Bronchial epithelial cell (primary cell): ENCODE data around the gene SLC36A3. TPM values are rescaled to one million over a fixed set of nuclear protein-coding genes. Genes with fewer than 3 reads are reported as not detected.

Source experiments
- DNase-seq: peaks from one replicate; pipeline ENCODE4 v3.0.0-alpha.2; 2010; ENCODE audit warnings: low read depth
- FAIRE-seq: peaks from 2 replicates; lab custom pipeline; 2011; peaks lifted over from hg19 to GRCh38; lab: Jason Lieb, UNC
- H3K27me3 ChIP-seq: 2 replicates; pipeline ENCODE4 v1.5.1; 2011; ENCODE audit warnings: low read length; ENCODE audit not compliant: control insufficient read depth, insufficient read depth
- H3K36me3 ChIP-seq: 2 replicates; pipeline ENCODE4 v1.5.1; 2011; ENCODE audit warnings: low read length; ENCODE audit not compliant: control insufficient read depth, insufficient read depth
- H3K4me3 ChIP-seq: 2 replicates; pipeline ENCODE4 v1.5.1; 2011; ENCODE audit warnings: mild to moderate bottlenecking, low read depth, low read length, control low read depth
- total RNA-seq: library from RNA; depleted of rRNA; stranded (reverse); fragments of >200 nt; gene quantifications from 2 replicates; pipeline ENCODE4 v1.2.1, GENCODE V29; 2014
- TF ChIP-seq, protein P1 (sequence below): IDR thresholded peaks from 2 replicates; pipeline ENCODE4 v1.5.1; 2011; ENCODE audit warnings: mild to moderate bottlenecking, moderate library complexity, low read length, control low read depth, inconsistent platforms; ENCODE audit not compliant: insufficient read depth, severe bottlenecking

Gene SLC36A3
- total RNA-seq: not detected in 2 replicates

DNA sequence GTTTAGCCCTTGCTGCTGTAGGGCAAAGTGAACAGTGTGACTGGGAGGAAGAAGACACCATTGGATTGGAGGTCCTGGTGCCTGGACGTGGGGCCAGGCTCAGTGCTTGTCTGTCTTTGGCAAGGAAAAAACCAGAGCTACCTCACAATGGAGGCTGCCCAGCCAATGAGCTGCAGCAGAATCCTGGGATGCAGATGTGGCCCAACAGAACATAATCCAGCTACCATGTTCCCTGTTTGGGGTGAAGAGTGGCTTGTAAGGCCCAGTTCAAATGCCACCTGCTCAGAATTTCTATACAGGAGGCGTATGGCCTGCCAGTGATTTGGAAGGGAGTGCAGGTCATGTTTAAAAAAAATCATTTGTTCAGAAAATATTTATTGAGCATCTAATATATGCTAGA lies at the start of gene SLC36A3:
SLC36A3 (minus strand) TSS at position 101 of the 400 bp plus-strand sequence. CDS start 412 bp downstream, outside the sequence.
- Histone ChIP-seq H3K27me3 (no peaks in the 10 kb centered on the region), H3K4me3 (no peak within 1 kb of the TSS), H3K36me3 (no peaks in the 10 kb centered on the region)
- FAIRE-seq: no peak
- no peak for DNase-seq
- TF ChIP-seq, protein P1, sequence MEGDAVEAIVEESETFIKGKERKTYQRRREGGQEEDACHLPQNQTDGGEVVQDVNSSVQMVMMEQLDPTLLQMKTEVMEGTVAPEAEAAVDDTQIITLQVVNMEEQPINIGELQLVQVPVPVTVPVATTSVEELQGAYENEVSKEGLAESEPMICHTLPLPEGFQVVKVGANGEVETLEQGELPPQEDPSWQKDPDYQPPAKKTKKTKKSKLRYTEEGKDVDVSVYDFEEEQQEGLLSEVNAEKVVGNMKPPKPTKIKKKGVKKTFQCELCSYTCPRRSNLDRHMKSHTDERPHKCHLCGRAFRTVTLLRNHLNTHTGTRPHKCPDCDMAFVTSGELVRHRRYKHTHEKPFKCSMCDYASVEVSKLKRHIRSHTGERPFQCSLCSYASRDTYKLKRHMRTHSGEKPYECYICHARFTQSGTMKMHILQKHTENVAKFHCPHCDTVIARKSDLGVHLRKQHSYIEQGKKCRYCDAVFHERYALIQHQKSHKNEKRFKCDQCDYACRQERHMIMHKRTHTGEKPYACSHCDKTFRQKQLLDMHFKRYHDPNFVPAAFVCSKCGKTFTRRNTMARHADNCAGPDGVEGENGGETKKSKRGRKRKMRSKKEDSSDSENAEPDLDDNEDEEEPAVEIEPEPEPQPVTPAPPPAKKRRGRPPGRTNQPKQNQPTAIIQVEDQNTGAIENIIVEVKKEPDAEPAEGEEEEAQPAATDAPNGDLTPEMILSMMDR: no peak

DNA sequence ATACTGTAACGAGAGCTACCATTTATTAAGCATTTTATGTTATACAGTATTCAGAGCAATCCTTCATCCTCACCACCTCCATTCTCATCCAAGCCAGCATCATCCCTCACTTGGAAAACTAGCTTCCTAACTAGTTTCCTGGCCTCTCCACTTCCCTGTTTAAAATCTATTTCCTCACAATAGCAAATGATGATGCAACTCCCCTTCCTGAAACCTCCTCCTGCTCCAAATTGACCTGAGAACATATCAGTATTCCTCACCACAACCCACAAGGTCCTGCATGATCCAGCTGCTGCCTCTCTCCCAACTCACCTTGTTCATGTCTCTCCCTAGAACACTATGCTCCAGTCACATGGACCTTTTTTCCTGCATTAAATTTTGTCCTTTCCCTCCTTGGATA lies 48.1 kb upstream of the SLC36A3 start:
- TF ChIP-seq, protein P1: no peak
- H3K36me3 ChIP-seq: no peaks in the 10 kb centered on the region
- H3K4me3 ChIP-seq: no peak overlapping the region
- DNase-seq (peak; percentile 10), FAIRE-seq (no peak)
- H3K27me3 ChIP-seq: peaks cover 4% of the 10 kb centered on the region

DNA sequence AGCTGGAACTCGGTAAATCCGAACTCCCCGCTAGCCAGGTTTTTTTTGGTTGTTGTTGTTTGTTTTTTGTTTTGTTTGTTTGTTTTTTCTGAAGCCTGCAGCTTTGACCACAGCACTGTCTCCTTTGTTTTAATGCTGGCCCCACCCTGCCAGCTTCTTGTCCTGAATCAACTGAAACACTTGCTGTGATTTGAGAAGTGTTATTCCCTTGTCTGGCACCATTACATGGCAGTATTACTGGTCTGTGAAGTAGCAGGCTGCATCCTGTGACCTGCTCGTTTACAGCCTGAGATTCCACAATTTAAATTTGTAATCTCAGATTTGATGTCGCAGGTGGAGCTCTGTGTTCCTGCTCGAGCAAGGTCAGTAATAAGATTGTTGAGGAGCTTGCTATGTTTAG lies 45.2 kb upstream of the SLC36A3 start:
- TF ChIP-seq, protein P1: no peak
- H3K27me3 ChIP-seq: peaks cover 12% of the 10 kb centered on the region
- FAIRE-seq (no peak), DNase-seq (no peak)
- no peaks in the 10 kb centered on the region for H3K36me3 ChIP-seq
- no peak overlapping the region for H3K4me3 ChIP-seq

DNA sequence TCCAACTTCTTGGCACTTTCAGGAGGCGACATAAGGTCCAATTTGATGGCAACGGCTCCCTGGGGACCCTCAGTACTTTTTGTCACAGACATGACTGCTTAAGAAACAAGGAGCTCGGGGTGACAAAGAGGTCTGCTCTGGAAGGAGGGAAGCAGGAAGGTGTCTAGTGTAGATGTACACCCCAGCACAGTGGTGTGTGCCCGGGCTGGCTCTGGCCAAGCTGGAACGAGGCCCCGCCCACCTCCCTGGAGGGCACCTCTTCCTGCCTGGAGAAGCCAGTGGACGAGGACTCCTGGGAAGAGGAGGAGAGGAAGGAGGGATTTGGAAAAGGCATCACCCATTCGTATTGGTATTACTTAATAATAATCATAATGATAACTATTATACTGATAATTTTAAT lies 43.8 kb upstream of the SLC36A3 start, which contains the start of gene SLC36A2:
SLC36A2 (minus strand) TSS at position 191 of the 400 bp plus-strand sequence; CDS start at position 92, 99 bp downstream.
- TF ChIP-seq, protein P1: no peak
- FAIRE-seq (no peak), DNase-seq (no peak)
- Histone ChIP-seq H3K27me3 (peaks cover 16% of the 10 kb centered on the region), H3K4me3 (no peak within 1 kb of the TSS), H3K36me3 (no peaks in the 10 kb centered on the region)

DNA sequence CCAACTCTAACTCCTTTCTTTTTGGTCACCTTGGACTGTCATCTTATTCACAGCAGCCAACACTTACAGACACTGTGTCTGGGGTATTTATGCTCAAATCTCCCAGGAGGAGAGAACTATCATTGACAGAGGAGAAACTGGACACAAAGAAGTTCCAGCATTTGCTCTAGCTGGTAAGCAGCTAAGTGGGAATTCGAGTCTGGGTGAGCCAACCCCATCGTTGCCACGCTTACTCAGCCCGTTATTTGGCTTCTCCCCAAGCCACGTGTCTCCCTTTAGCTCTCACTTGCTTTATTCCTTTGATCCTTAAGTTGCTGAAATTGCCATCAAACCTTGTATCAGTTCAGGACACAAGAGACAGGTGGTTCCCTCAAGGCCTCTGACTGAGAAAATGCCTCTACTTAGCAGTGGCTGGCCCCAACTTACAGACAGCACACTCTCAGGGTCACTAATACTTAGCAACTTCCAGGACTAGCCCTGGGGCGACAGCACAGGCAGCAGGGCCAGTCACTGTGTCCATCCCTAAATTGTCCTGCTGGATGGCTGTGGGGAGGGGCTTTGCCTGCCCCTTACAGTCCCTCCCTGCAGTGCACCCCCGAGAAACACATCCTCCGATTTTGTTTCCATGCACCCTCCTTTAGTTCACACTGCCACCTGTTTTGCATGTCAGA lies 42.4 kb upstream of the SLC36A3 start:
- peak; percentile 48 for DNase-seq
- TF ChIP-seq, protein P1: no peak
- Histone ChIP-seq H3K4me3 (no peak overlapping the region), H3K36me3 (no peaks in the 10 kb centered on the region), H3K27me3 (peaks cover 16% of the 10 kb centered on the region)
- no peak for FAIRE-seq
